ENCODE data around the gene NFYB.

NFYB gene

DNA sequence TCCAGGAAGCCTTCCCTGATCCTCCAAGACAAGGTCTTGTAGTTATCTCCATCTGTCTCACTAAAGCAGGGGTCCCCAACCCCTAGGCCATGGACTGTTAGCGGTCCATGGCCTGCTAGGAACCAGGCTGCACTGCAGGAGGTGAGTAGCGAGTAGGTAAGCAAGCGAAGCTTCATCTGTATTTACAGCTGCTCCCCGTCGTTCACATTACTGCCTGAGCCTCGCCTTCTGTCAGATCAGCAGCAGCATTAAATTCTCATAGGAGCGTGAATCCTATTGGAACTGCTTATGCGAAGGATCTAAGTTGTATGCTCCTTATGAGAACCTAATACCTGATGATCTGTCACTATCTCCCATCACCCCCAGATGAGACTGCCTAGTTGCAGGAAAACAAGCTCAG lies 12.4 kb upstream of the NFYB start:
- Histone ChIP-seq H2BK5ac (ENCODE audit: low read depth, low read length, poor library complexity) (no peak overlapping the region), H2AFZ (ENCODE audit: insufficient read depth, low read length, poor library complexity) (no peak overlapping the region), H3K27ac (ENCODE audit: low read depth, low read length) (no peak overlapping the region), H2AK5ac (ENCODE audit: low read length) (no peak overlapping the region), H3K9ac (ENCODE audit: low read length) (no peak overlapping the region), H3K4me2 (ENCODE audit: low read length) (no peak overlapping the region), H3K79me1 (ENCODE audit: low read length) (no peaks in the 10 kb centered on the region), H4K8ac (ENCODE audit: low read depth, low read length) (no peak overlapping the region), H3K4me3 (ENCODE audit: low read depth, low read length) (no peak overlapping the region), H3K27me3 (ENCODE audit: insufficient read depth, low read length) (no peaks in the 10 kb centered on the region), H3K9me3 (ENCODE audit: insufficient read depth, low read depth, low read length) (peaks cover 2% of the 10 kb centered on the region), H3K18ac (ENCODE audit: low read length) (no peak overlapping the region), H4K91ac (ENCODE audit: low read depth, low read length) (no peak overlapping the region), H4K12ac (ENCODE audit: low read depth, low read length) (no peak overlapping the region), H3K23ac (ENCODE audit: low read length) (no peak overlapping the region), H3K36me3 (ENCODE audit: control insufficient read depth in 1 of 2, insufficient read depth in 2 of 2, low read length in 2 of 2) (no peaks in the 10 kb centered on the region), H2BK12ac (ENCODE audit: low read length) (no peak overlapping the region), H2BK120ac (ENCODE audit: insufficient read depth, low read length, poor library complexity) (no peak overlapping the region), H3K79me2 (ENCODE audit: control insufficient read depth, insufficient read depth, low read length, poor library complexity) (no peaks in the 10 kb centered on the region), H3K4me1 (ENCODE audit: control insufficient read depth in 1 of 2, insufficient read depth in 2 of 2, low read length in 2 of 2) (no peaks in the 10 kb centered on the region), H3K4ac (ENCODE audit: low read depth, low read length) (no peak overlapping the region), H3K14ac (ENCODE audit: low read length) (no peak overlapping the region)
- WGBS (ENCODE audit: extremely low coverage, insufficient coverage, insufficient read length) = no CpG with 5 or more reads among the region's 8 CpGs
- DNase-seq = no peak

DNA sequence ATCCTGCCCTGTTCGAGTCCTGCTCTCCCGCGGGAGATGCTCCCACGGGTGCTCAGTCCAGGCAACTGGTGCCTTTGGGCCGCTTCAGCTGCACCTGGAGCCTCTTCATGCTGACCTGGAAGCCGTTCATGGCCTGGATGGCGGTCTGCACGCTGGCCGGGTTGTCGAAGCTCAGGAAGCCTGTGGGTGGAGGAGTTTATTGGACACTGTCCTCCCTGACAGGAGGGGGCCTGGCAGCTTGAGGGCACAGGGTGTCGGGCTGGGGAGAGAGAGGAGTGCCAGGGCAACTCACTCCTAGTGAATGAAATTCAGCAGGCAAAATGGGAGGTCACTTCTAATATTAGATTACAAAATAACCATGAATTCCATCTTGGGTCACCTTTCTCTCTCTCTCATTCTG lies 9.3 kb upstream of the NFYB start:
- H3K36me3 ChIP-seq (ENCODE audit: control insufficient read depth in 1 of 2, insufficient read depth in 2 of 2, low read length in 2 of 2) = no peaks in the 10 kb centered on the region
- WGBS (ENCODE audit: extremely low coverage, insufficient coverage, insufficient read length) = no CpG with 5 or more reads among the region's 11 CpGs

DNA sequence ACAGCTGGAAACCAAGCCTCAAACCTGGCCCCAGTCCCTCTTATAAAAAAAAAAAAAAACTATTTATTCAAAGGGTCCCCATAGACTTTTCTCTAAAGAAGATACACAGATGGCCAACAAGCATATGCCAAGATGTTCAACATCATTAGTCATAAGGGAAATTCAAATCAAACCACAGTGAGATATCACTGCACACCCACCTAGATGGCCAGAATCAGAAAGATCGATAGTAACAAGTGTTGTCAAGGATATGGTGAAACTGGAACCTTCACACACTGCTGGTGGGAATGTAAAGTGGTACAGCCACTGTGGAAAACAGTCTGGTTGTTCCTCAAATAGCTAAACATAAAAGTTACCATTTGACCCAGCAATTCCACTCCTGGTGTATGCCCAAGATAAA lies 5.9 kb upstream of the NFYB start:
- Histone ChIP-seq H2BK120ac (ENCODE audit: insufficient read depth, low read length, poor library complexity) (no peak overlapping the region), H3K14ac (ENCODE audit: low read length) (no peak overlapping the region), H2AK5ac (ENCODE audit: low read length) (no peak overlapping the region), H4K91ac (ENCODE audit: low read depth, low read length) (no peak overlapping the region), H4K8ac (ENCODE audit: low read depth, low read length) (no peak overlapping the region), H3K4me1 (ENCODE audit: control insufficient read depth in 1 of 2, insufficient read depth in 2 of 2, low read length in 2 of 2) (peaks cover 0 to 2% of the 10 kb centered on the region in 2 experiments), H3K9ac (ENCODE audit: low read length) (no peak overlapping the region), H3K36me3 (ENCODE audit: control insufficient read depth in 1 of 2, insufficient read depth in 2 of 2, low read length in 2 of 2) (no peaks in the 10 kb centered on the region), H3K4me3 (ENCODE audit: low read depth, low read length) (no peak overlapping the region), H3K23ac (ENCODE audit: low read length) (no peak overlapping the region), H3K79me1 (ENCODE audit: low read length) (no peaks in the 10 kb centered on the region), H3K79me2 (ENCODE audit: control insufficient read depth, insufficient read depth, low read length, poor library complexity) (no peaks in the 10 kb centered on the region), H3K4me2 (ENCODE audit: low read length) (no peak overlapping the region), H3K4ac (ENCODE audit: low read depth, low read length) (no peak overlapping the region), H2AFZ (ENCODE audit: insufficient read depth, low read length, poor library complexity) (no peak overlapping the region), H3K27me3 (ENCODE audit: insufficient read depth, low read length) (no peaks in the 10 kb centered on the region), H2BK5ac (ENCODE audit: low read depth, low read length, poor library complexity) (no peak overlapping the region), H3K18ac (ENCODE audit: low read length) (no peak overlapping the region), H2BK12ac (ENCODE audit: low read length) (no peak overlapping the region), H3K27ac (ENCODE audit: low read depth, low read length) (no peak overlapping the region), H4K12ac (ENCODE audit: low read depth, low read length) (no peak overlapping the region), H3K9me3 (ENCODE audit: insufficient read depth, low read depth, low read length) (peaks cover 2% of the 10 kb centered on the region)
- DNase-seq = no peak
- no CpG with 5 or more reads among the region's 1 CpG for WGBS (ENCODE audit: extremely low coverage, insufficient coverage, insufficient read length)

More for the DNA sequence above, 9.3 kb upstream of the NFYB start:
- no peak overlapping the region for H3K27ac ChIP-seq (ENCODE audit: low read depth, low read length)
- H3K4ac ChIP-seq (ENCODE audit: low read depth, low read length) = no peak overlapping the region
- H4K91ac ChIP-seq (ENCODE audit: low read depth, low read length) = no peak overlapping the region
- no peak overlapping the region for H3K18ac ChIP-seq (ENCODE audit: low read length)
- H4K8ac ChIP-seq (ENCODE audit: low read depth, low read length) = no peak overlapping the region
- no peak overlapping the region for H2BK120ac ChIP-seq (ENCODE audit: insufficient read depth, low read length, poor library complexity)
- no peak for DNase-seq
- no peak overlapping the region for H3K4me3 ChIP-seq (ENCODE audit: low read depth, low read length)
- H3K79me1 ChIP-seq (ENCODE audit: low read length) = no peaks in the 10 kb centered on the region
- H3K23ac ChIP-seq (ENCODE audit: low read length) = no peak overlapping the region
- no peak overlapping the region for H4K12ac ChIP-seq (ENCODE audit: low read depth, low read length)
- peaks cover 0 to 2% of the 10 kb centered on the region in 2 experiments for H3K4me1 ChIP-seq (ENCODE audit: control insufficient read depth in 1 of 2, insufficient read depth in 2 of 2, low read length in 2 of 2)
- H3K9ac ChIP-seq (ENCODE audit: low read length) = no peak overlapping the region
- H2AFZ ChIP-seq (ENCODE audit: insufficient read depth, low read length, poor library complexity) = no peak overlapping the region
- no peaks in the 10 kb centered on the region for H3K79me2 ChIP-seq (ENCODE audit: control insufficient read depth, insufficient read depth, low read length, poor library complexity)
- no peak overlapping the region for H3K14ac ChIP-seq (ENCODE audit: low read length)
- H3K27me3 ChIP-seq (ENCODE audit: insufficient read depth, low read length) = no peaks in the 10 kb centered on the region
- H3K9me3 ChIP-seq (ENCODE audit: insufficient read depth, low read depth, low read length) = peaks cover 2% of the 10 kb centered on the region
- no peak overlapping the region for H2BK5ac ChIP-seq (ENCODE audit: low read depth, low read length, poor library complexity)
- H2AK5ac ChIP-seq (ENCODE audit: low read length) = no peak overlapping the region
- no peak overlapping the region for H2BK12ac ChIP-seq (ENCODE audit: low read length)
- H3K4me2 ChIP-seq (ENCODE audit: low read length) = no peak overlapping the region

DNA sequence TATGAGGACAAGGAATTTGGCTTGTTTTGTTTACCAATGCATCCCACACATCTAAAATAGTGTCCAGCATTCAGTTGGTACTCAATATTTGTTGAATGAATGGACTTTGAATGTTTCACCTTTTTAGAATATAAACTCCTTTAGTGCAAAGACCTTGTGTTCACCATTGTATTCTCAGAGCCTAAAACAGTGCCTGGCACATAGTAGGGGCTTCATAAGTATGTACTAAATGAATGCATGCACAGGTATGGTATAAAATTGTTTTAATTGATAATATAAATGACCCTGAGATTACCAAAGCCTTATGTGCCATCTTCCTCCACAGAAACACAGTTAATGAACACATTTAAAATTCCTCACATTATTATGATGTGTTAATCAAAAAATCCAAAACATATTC lies 5.0 kb upstream of the NFYB start:
- Histone ChIP-seq H3K27me3 (ENCODE audit: insufficient read depth, low read length) (no peaks in the 10 kb centered on the region), H3K4me2 (ENCODE audit: low read length) (no peak overlapping the region), H2BK12ac (ENCODE audit: low read length) (no peak overlapping the region), H4K8ac (ENCODE audit: low read depth, low read length) (no peak overlapping the region), H2AFZ (ENCODE audit: insufficient read depth, low read length, poor library complexity) (no peak overlapping the region), H3K9ac (ENCODE audit: low read length) (no peak overlapping the region), H3K79me1 (ENCODE audit: low read length) (peaks cover 4% of the 10 kb centered on the region), H4K91ac (ENCODE audit: low read depth, low read length) (no peak overlapping the region), H3K14ac (ENCODE audit: low read length) (no peak overlapping the region), H3K4me1 (ENCODE audit: control insufficient read depth in 1 of 2, insufficient read depth in 2 of 2, low read length in 2 of 2) (peaks cover 6 to 9% of the 10 kb centered on the region in 2 experiments), H3K9me3 (ENCODE audit: insufficient read depth, low read depth, low read length) (peaks cover 2% of the 10 kb centered on the region), H3K27ac (ENCODE audit: low read depth, low read length) (no peak overlapping the region), H3K18ac (ENCODE audit: low read length) (no peak overlapping the region), H2BK5ac (ENCODE audit: low read depth, low read length, poor library complexity) (no peak overlapping the region), H2AK5ac (ENCODE audit: low read length) (no peak overlapping the region), H4K12ac (ENCODE audit: low read depth, low read length) (no peak overlapping the region), H3K36me3 (ENCODE audit: control insufficient read depth in 1 of 2, insufficient read depth in 2 of 2, low read length in 2 of 2) (no peaks in the 10 kb centered on the region), H3K4me3 (ENCODE audit: low read depth, low read length) (no peak overlapping the region), H2BK120ac (ENCODE audit: insufficient read depth, low read length, poor library complexity) (no peak overlapping the region), H3K23ac (ENCODE audit: low read length) (no peak overlapping the region), H3K79me2 (ENCODE audit: control insufficient read depth, insufficient read depth, low read length, poor library complexity) (peaks cover 2% of the 10 kb centered on the region), H3K4ac (ENCODE audit: low read depth, low read length) (no peak overlapping the region)
- DNase-seq = no peak
